ENCODE measurements around the gene TMEM86A. TPM values are rescaled to one million over a fixed set of nuclear protein-coding genes. Genes with fewer than 3 reads are reported as not detected.

The TMEM86A gene
- polyA plus RNA-seq, 2 of the 4 experiments (the other 2 are of a cell fraction), result 0.10 to 0.41 TPM

DNA sequence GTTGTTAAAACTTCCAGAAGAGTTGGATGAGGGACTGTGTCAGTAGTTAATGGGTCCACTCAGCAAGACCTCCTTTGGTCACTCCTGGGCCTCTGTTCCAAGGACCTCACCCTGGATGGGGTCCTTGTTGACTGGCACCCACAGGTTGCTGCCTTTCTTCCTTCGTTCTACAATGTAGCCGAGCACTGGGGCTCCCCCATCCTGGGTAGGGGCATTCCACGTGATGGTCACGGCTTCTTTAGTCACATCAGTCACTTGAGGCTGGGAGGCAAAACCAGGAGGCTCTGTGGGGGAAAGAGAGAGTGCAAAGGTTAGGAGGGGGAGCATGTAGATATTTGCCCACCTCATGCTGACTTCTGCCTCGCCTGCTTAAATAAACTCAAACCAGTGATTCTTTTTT lies 12.0 kb downstream of the TMEM86A start:
- Histone ChIP-seq H3K4me1 (no peaks in the 10 kb centered on the region), H3K4me3 (no peak overlapping the region), H3K9me3 (no peaks in the 10 kb centered on the region), H3K4me2 (no peak overlapping the region), H3K27ac (no peak overlapping the region)
- 32% methylated on average over 5 of the region's 5 CpGs for WGBS (ENCODE audit: missing lambda C conversion rate)
- POLR2A ChIA-PET, result no interaction called here
- FAIRE-seq (no peak), DNase-seq (ENCODE audit: low read depth in 1 of 2, low spot score in 1 of 2) (no peak), ATAC-seq (no peak)
- TF ChIP-seq E2F6 (IDR thresholded peaks at IDR 0.05; ENCODE audit: borderline replicate concordance, low read depth) (no peak), ZFP36 (IDR thresholded peaks at IDR 0.05; ENCODE audit: borderline replicate concordance, partially characterized antibody) (no peak), MAFK (IDR thresholded peaks at IDR 0.05; ENCODE audit: partially characterized antibody) (no peak), EHF (CRISPR knock-in tag; IDR thresholded peaks at IDR 0.05) (no peak), RNF2 (IDR thresholded peaks at IDR 0.05; ENCODE audit: borderline replicate concordance, low read depth) (no peak), BHLHE40 (IDR thresholded peaks at IDR 0.05; ENCODE audit: low read depth, low read length) (no peak), JUN (IDR thresholded peaks at IDR 0.05) (no peak), RFX5 (IDR thresholded peaks at IDR 0.05) (no peak), TFCP2L1 (CRISPR knock-in tag; IDR thresholded peaks at IDR 0.05) (no peak), CBX2 (IDR thresholded peaks at IDR 0.05; ENCODE audit: borderline replicate concordance, low read depth) (no peak), MAX (IDR thresholded peaks at IDR 0.05) (no peak), ZSCAN20 (CRISPR knock-in tag; IDR thresholded peaks at IDR 0.05) (no peak), RCOR1 (IDR thresholded peaks at IDR 0.05; ENCODE audit: low read depth, low read length) (no peak), RAD21 (conservative IDR thresholded peaks at IDR 0.05 in 1 of 2, IDR thresholded peaks at IDR 0.05 in 1 of 2) (no peak)
- TF ChIP-seq, protein P1, sequence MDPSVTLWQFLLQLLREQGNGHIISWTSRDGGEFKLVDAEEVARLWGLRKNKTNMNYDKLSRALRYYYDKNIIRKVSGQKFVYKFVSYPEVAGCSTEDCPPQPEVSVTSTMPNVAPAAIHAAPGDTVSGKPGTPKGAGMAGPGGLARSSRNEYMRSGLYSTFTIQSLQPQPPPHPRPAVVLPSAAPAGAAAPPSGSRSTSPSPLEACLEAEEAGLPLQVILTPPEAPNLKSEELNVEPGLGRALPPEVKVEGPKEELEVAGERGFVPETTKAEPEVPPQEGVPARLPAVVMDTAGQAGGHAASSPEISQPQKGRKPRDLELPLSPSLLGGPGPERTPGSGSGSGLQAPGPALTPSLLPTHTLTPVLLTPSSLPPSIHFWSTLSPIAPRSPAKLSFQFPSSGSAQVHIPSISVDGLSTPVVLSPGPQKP (IDR thresholded peaks at IDR 0.05; ENCODE audit: low read depth, low read length), result no peak
- TF ChIP-seq, protein P2, sequence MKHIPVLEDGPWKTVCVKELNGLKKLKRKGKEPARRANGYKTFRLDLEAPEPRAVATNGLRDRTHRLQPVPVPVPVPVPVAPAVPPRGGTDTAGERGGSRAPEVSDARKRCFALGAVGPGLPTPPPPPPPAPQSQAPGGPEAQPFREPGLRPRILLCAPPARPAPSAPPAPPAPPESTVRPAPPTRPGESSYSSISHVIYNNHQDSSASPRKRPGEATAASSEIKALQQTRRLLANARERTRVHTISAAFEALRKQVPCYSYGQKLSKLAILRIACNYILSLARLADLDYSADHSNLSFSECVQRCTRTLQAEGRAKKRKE (CRISPR knock-in tag; IDR thresholded peaks at IDR 0.05; ENCODE audit: low read depth), result no peak
- TF ChIP-seq, protein P3, sequence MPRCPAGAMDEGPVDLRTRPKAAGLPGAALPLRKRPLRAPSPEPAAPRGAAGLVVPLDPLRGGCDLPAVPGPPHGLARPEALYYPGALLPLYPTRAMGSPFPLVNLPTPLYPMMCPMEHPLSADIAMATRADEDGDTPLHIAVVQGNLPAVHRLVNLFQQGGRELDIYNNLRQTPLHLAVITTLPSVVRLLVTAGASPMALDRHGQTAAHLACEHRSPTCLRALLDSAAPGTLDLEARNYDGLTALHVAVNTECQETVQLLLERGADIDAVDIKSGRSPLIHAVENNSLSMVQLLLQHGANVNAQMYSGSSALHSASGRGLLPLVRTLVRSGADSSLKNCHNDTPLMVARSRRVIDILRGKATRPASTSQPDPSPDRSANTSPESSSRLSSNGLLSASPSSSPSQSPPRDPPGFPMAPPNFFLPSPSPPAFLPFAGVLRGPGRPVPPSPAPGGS (IDR thresholded peaks at IDR 0.05), result no peak
- CTCF ChIA-PET, result interaction anchor here (0.6 to 1.6 kb wide), 3 partner anchors 12 to 29 kb away, joined by 3 to 4 read pairs (median 3); no protein-coding TSS in a partner anchor

GRCh38 chr11:18713646-18714442 lies 15.3 kb downstream of the TMEM86A start:
- no peak overlapping the region for H3K4me2 ChIP-seq
- H3K9me3 ChIP-seq, result no peaks in the 10 kb centered on the region
- no peaks in the 10 kb centered on the region for H3K4me1 ChIP-seq
- H3K4me3 ChIP-seq, result no peak overlapping the region
- DNase-seq (ENCODE audit: low read depth in 1 of 2, low spot score in 1 of 2) (no peak), ATAC-seq (no peak), FAIRE-seq (no peak)
- 68% methylated on average over 26 of the region's 26 CpGs for WGBS (ENCODE audit: missing lambda C conversion rate)
- ChIA-PET CTCF (interaction anchor here (0.6 to 3.3 kb wide), 7 partner anchors 9 to 338 kb away, joined by 3 to 21 read pairs (median 4); no protein-coding TSS in a partner anchor), POLR2A (no interaction called here)
- no peak overlapping the region for H3K27ac ChIP-seq
- TF ChIP-seq, protein P4, sequence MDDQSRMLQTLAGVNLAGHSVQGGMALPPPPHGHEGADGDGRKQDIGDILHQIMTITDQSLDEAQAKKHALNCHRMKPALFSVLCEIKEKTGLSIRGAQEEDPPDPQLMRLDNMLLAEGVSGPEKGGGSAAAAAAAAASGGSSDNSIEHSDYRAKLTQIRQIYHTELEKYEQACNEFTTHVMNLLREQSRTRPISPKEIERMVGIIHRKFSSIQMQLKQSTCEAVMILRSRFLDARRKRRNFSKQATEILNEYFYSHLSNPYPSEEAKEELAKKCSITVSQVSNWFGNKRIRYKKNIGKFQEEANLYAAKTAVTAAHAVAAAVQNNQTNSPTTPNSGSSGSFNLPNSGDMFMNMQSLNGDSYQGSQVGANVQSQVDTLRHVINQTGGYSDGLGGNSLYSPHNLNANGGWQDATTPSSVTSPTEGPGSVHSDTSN (IDR thresholded peaks at IDR 0.05), result no peak
- no peak for TF ChIP-seq NPAS2 (CRISPR knock-in tag; IDR thresholded peaks at IDR 0.05; ENCODE audit: borderline replicate concordance)
- TF ChIP-seq SREBF2 (IDR thresholded peaks at IDR 0.05), result no peak
- TF ChIP-seq, protein P5, sequence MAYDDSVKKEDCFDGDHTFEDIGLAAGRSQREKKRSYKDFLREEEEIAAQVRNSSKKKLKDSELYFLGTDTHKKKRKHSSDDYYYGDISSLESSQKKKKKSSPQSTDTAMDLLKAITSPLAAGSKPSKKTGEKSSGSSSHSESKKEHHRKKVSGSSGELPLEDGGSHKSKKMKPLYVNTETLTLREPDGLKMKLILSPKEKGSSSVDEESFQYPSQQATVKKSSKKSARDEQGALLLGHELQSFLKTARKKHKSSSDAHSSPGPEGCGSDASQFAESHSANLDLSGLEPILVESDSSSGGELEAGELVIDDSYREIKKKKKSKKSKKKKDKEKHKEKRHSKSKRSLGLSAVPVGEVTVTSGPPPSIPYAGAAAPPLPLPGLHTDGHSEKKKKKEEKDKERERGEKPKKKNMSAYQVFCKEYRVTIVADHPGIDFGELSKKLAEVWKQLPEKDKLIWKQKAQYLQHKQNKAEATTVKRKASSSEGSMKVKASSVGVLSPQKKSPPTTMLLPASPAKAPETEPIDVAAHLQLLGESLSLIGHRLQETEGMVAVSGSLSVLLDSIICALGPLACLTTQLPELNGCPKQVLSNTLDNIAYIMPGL (CRISPR knock-in tag; IDR thresholded peaks at IDR 0.05; ENCODE audit: borderline replicate concordance), result no peak
- no peak for TF ChIP-seq EHF (CRISPR knock-in tag; IDR thresholded peaks at IDR 0.05)
- no peak for TF ChIP-seq JUN (IDR thresholded peaks at IDR 0.05)
- TF ChIP-seq, protein P3 (IDR thresholded peaks at IDR 0.05), result no peak
- no peak for TF ChIP-seq BHLHE40 (IDR thresholded peaks at IDR 0.05; ENCODE audit: low read depth, low read length)
- TF ChIP-seq CBX8 (IDR thresholded peaks at IDR 0.05), result no peak
- no peak for TF ChIP-seq TP53 (CRISPR knock-in tag; IDR thresholded peaks at IDR 0.05)
- TF ChIP-seq HEYL (CRISPR knock-in tag; IDR thresholded peaks at IDR 0.05), result no peak
- TF ChIP-seq NR3C1 (IDR thresholded peaks at IDR 0.05), result no peak
